Lung (tissue), 12 donors: Measurements from ENCODE around the gene ARHGEF17. TPM values are rescaled to one million over a fixed set of nuclear protein-coding genes. Genes with fewer than 3 reads are reported as not detected.

Experiments used
- ATAC-seq: fragments of 200-7000 bp; cut with Tn5 transposase; one replicate; pipeline ENCODE4 v1.9.1; 2020; ENCODE audit warnings: moderate number of reproducible peaks; ENCODE audit not compliant: insufficient read depth, low FRiP score
- DNase-seq, 3 donors: peaks; one replicate each; pipeline ENCODE4 v3.0.0-alpha.2; 2013 to 2017
- H3K27ac ChIP-seq, 2 donors: one replicate each; pipeline ENCODE4 v1.5.1; 2013; ENCODE audit warnings: mild to moderate bottlenecking in 2 of 2, moderate library complexity in 2 of 2, control low read depth in 1 of 2, inconsistent platforms in 1 of 2, low read depth in 1 of 2, low read length in 1 of 2
- H3K27me3 ChIP-seq, 3 donors: one replicate each; pipeline ENCODE4 v1.5.1; 2013; ENCODE audit warnings: low read length in 2 of 3; ENCODE audit not compliant: control insufficient read depth in 3 of 3, insufficient read depth in 3 of 3
- H3K36me3 ChIP-seq, 4 donors: one replicate each; pipeline ENCODE4 v1.5.1; 2013; ENCODE audit warnings: low read length in 4 of 4, mild to moderate bottlenecking in 1 of 4, moderate library complexity in 1 of 4; ENCODE audit not compliant: control insufficient read depth in 4 of 4, insufficient read depth in 4 of 4
- H3K4me1 ChIP-seq, 5 donors: one replicate each; pipeline ENCODE4 v1.5.1; 2013; ENCODE audit warnings: low read length in 5 of 5, mild to moderate bottlenecking in 2 of 5, moderate library complexity in 1 of 5; ENCODE audit not compliant: control insufficient read depth in 5 of 5, insufficient read depth in 5 of 5
- H3K4me3 ChIP-seq: one replicate; pipeline ENCODE4 v1.5.1; 2013; ENCODE audit warnings: mild to moderate bottlenecking, control low read depth, moderate library complexity
- H3K9ac ChIP-seq, 2 donors: one replicate each; pipeline ENCODE4 v1.5.1; 2013; ENCODE audit warnings: low read length in 2 of 2, control low read depth in 1 of 2; ENCODE audit not compliant: insufficient read depth in 1 of 2
- H3K9me3 ChIP-seq, 4 donors: one replicate each; pipeline ENCODE4 v1.5.1; 2013; ENCODE audit warnings: low read length in 3 of 4, mild to moderate bottlenecking in 1 of 4, moderate library complexity in 1 of 4; ENCODE audit not compliant: control insufficient read depth in 4 of 4, insufficient read depth in 3 of 4
- WGBS, 2 donors: extraction: QIAGEN DNeasy Blood & Tissue Kit; methylation state at CpG; one replicate each; pipeline ENCODE4 v1.1.7; 2013; 5-methylcytosine and 5-hydroxymethylcytosine counted together
- polyA plus RNA-seq, 2 donors: library from polyadenylated mRNA; stranded (reverse); fragments of 200-250 nt; gene quantifications; one replicate each; pipeline ENCODE4 v1.2.1, GENCODE V29; 2013
- total RNA-seq, 2 donors: library from RNA; depleted of rRNA in 1 of 2; stranded (reverse); fragments of >200 nt in 1 of 2; gene quantifications; one replicate each; pipeline ENCODE4 v1.2.1, GENCODE V29; 2014 to 2021
- TF ChIP-seq, protein P1 (sequence below): IDR thresholded peaks from 2 replicates; pipeline ENCODE4 v1.5.1; 2012; ENCODE audit warnings: mild to moderate bottlenecking; ENCODE audit errors: control extremely low read depth, extremely low read depth
- donor health status: control.
- donor health status: control.
- donor health status: Bipolar disorder and iron deficiency.
- donor health status: healthy.
- donor health status: DM: yes; HTN: yes; CAD: no.

Gene ARHGEF17
- total and polyA plus RNA-seq, 4 donors = 27.9 to 74.6 (median 53.5) TPM

DNA sequence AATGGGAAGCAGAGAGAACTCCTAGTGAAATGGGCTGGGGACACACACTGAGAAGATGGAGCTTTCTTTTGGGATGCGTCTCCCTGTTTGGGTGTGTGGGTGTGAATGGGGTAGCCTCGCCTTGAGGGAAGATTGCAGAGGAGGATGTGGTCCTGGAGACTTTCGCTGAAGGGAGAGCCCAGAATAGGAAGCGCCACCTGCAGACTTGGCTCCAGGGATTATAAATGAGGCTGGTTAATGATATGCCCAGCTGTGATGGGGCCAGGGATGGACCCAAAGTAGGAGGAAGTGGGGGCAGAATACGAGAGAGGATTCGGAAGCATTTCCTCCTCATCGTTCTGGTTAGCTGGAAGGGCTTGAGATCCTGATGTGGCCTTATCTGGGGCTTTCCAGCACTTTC lies 81.8 kb downstream of the ARHGEF17 start:
- H3K4me1 ChIP-seq = peaks cover 0 to 30% (median 11%) of the 10 kb centered on the region in 5 donors
- ATAC-seq (no peak), DNase-seq (no peak)
- TF ChIP-seq, protein P1, sequence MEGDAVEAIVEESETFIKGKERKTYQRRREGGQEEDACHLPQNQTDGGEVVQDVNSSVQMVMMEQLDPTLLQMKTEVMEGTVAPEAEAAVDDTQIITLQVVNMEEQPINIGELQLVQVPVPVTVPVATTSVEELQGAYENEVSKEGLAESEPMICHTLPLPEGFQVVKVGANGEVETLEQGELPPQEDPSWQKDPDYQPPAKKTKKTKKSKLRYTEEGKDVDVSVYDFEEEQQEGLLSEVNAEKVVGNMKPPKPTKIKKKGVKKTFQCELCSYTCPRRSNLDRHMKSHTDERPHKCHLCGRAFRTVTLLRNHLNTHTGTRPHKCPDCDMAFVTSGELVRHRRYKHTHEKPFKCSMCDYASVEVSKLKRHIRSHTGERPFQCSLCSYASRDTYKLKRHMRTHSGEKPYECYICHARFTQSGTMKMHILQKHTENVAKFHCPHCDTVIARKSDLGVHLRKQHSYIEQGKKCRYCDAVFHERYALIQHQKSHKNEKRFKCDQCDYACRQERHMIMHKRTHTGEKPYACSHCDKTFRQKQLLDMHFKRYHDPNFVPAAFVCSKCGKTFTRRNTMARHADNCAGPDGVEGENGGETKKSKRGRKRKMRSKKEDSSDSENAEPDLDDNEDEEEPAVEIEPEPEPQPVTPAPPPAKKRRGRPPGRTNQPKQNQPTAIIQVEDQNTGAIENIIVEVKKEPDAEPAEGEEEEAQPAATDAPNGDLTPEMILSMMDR = no peak
- H3K27me3 ChIP-seq = no peaks in the 10 kb centered on the region
- no peak overlapping the region for H3K9ac ChIP-seq
- WGBS, 2 donors = 53 to 82% methylated on average over 7 of the region's 7 CpGs
- no peak overlapping the region for H3K4me3 ChIP-seq
- H3K9me3 ChIP-seq = no peaks in the 10 kb centered on the region
- H3K27ac ChIP-seq = no peak overlapping the region
- H3K36me3 ChIP-seq = peaks cover 0 to 2% (median 0%) of the 10 kb centered on the region in 4 donors

DNA sequence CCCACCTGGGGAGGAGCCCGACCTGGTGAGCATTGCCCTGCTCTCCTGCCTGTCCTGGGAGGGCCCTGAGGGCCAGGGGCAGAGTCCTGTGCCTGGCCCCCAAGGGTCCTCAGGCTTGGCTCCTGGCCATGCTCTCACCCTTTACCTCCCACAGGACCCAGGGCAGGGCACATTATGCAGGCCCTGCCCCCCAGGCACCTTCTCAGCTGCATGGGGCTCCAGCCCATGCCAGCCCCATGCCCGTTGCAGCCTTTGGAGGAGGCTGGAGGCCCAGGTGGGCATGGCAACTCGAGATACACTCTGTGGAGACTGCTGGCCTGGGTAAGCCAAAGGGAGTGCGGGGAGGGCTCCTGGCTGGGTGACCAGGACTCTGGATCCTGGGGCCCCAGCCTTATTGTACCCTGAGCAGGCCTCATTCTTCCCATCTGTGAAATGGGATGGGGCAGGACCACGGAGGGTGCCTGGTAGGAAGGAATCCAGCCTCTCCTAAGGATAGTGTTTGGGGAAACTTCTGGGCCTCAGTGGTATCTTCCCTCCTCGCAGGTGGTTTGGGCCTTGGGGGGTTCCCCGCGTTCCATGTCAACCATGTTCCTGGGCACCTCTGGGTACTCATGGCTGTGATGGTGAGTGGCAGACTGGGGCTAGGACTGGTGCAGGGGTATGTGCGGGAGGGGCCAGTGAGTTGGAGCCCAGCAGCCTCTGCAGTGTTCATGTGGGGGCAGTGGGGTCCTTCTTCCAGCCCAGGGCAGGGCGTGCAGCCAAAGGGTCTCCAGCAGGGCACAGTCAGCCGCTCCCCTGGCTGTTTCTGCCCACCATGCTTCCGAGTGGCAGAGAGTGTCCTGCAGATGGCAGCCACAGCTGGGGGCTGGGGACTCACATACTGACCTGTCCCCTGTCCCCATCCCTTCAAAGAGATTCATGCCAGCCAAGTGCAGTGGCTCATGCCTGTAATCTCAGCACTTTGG lies 82.8 kb downstream of the ARHGEF17 start:
- Histone ChIP-seq H3K27ac (no peak overlapping the region), H3K4me3 (no peak overlapping the region), H3K9me3 (no peaks in the 10 kb centered on the region), H3K9ac (no peak overlapping the region), H3K36me3 (peaks cover 0 to 7% (median 0%) of the 10 kb centered on the region in 4 donors), H3K27me3 (no peaks in the 10 kb centered on the region), H3K4me1 (peaks cover 0 to 20% (median 11%) of the 10 kb centered on the region in 5 donors)
- TF ChIP-seq, protein P1 = no peak
- DNase-seq (no peak), ATAC-seq (no peak)
- WGBS, 2 donors = 95 to 96% methylated on average over 12 of the region's 12 CpGs

DNA sequence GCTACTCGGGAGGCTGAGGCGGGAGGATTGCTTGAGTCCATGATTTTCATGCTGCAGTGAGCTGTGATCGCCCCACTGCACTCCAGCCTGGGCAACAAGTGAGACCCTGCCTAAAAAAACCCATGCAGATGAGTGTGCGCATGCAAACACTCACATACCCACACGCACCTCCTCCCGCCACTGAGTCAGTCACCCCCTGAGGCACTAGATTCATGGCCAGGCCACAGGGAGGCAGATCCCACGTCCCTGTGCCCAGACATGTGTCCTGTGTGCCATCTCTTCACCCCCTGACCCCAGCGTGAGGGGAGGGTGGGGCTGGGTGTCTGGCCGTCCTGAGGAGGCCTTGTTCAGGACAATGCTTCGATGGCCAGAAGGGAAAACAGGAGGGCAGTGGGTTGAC lies 83.6 kb downstream of the ARHGEF17 start:
- H3K36me3 ChIP-seq = peaks cover 0 to 8% (median 0%) of the 10 kb centered on the region in 4 donors
- WGBS, 2 donors = 97 to 98% methylated on average over 10 of the region's 10 CpGs

More for the DNA sequence above, 83.6 kb downstream of the ARHGEF17 start:
- no peaks in the 10 kb centered on the region for H3K9me3 ChIP-seq
- ATAC-seq (no peak), DNase-seq (no peak)
- no peak overlapping the region for H3K9ac ChIP-seq
- TF ChIP-seq, protein P1 = no peak
- no peaks in the 10 kb centered on the region for H3K27me3 ChIP-seq
- no peak overlapping the region for H3K4me3 ChIP-seq
- H3K4me1 ChIP-seq = peaks cover 0 to 14% (median 11%) of the 10 kb centered on the region in 5 donors
- no peak overlapping the region for H3K27ac ChIP-seq
